ENCODE measurements around the gene SLC52A3. TPM values are rescaled to one million over a fixed set of nuclear protein-coding genes. Genes with fewer than 3 reads are reported as not detected.

SLC52A3 gene
- polyA plus RNA-seq, 1 donor (not counting 4 experiments of a cell fraction or from before 2014, with no cell fraction given), result 0.84 TPM

- H3K36me3 ChIP-seq (ENCODE audit: control insufficient read depth in 2 of 2, extremely low read depth in 1 of 2, insufficient read depth in 2 of 2, low read length in 2 of 2), result no peaks in the 10 kb centered on the region
- H3K27me3 ChIP-seq (ENCODE audit: control insufficient read depth, extremely low read depth, insufficient read depth, low read length), result peaks cover 4% of the 10 kb centered on the region
- DNase-seq (ENCODE audit: low read depth, low spot score), result no peak
- dilution Hi-C loops (cut with MboI; ENCODE audit: extremely low pct_ligation_motif_present, low sequenced_read_pairs), result no loop called here
- no peaks in the 10 kb centered on the region for H3K4me1 ChIP-seq (ENCODE audit: control insufficient read depth, extremely low read depth, insufficient read depth, low read length)
- H3K79me2 ChIP-seq (ENCODE audit: control insufficient read depth, insufficient read depth, low read length), result no peaks in the 10 kb centered on the region
- no peak for FAIRE-seq
- no peak overlapping the region for H3K4me3 ChIP-seq (ENCODE audit: control insufficient read depth in 2 of 3, extremely low read depth in 1 of 3, insufficient read depth in 2 of 3, low read depth in 1 of 3, low read length in 3 of 3)
- H3K9me3 ChIP-seq (ENCODE audit: control insufficient read depth, low read depth, low read length), result no peaks in the 10 kb centered on the region
- TF ChIP-seq CTCF (optimal IDR thresholded peaks at IDR 0.05 in 1 of 3, IDR thresholded peaks at IDR 0.05 in 1 of 3, conservative IDR thresholded peaks at IDR 0.05 in 1 of 3; ENCODE audit: extremely low read depth in 1 of 3, insufficient read depth in 2 of 3, low read length in 3 of 3), result no peak
- TF ChIP-seq EZH2 (IDR thresholded peaks at IDR 0.05; ENCODE audit: low read length), result no peak
- no peak overlapping the region for H3K9ac ChIP-seq (ENCODE audit: control insufficient read depth, extremely low read depth, insufficient read depth, low read length)
- H3K27ac ChIP-seq (ENCODE audit: control insufficient read depth, insufficient read depth, low read length), result no peak overlapping the region
- H4K20me1 ChIP-seq (ENCODE audit: control insufficient read depth, extremely low read depth, insufficient read depth, low read length), result no peaks in the 10 kb centered on the region
- H3K4me2 ChIP-seq (ENCODE audit: control insufficient read depth, extremely low read depth, insufficient read depth, low read depth, low read length), result no peak overlapping the region
- H2AFZ ChIP-seq (ENCODE audit: control insufficient read depth, low read length), result no peak overlapping the region
- H3K9me1 ChIP-seq (ENCODE audit: control insufficient read depth, extremely low read depth, insufficient read depth, low read length), result no peaks in the 10 kb centered on the region
Observed at GRCh38 chr20:753136-753535, 15.2 kb downstream of the SLC52A3 start.

DNA sequence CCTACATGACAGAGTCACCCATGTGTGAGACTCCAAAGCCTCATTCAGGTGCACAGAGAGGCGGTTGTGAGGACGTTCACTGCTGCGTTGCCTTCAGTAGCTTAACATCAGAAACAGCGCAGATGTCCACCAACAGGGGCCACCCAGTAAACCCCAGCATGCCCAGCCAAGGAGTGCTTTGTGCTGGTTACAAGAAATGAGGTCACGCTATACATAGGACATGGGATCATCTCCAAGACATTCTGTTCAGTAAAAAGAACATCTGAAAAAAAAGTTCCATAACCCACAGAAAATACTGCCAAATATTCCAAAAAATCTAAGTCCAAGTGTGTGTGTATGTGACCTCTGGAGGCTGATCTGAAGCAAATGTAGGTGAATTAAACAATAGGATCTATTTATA, 16.0 kb downstream of the SLC52A3 start:
- H3K27ac ChIP-seq (ENCODE audit: control insufficient read depth, insufficient read depth, low read length), result no peak overlapping the region

More for the DNA sequence above, 16.0 kb downstream of the SLC52A3 start:
- Histone ChIP-seq H3K9ac (ENCODE audit: control insufficient read depth, extremely low read depth, insufficient read depth, low read length) (no peak overlapping the region), H3K79me2 (ENCODE audit: control insufficient read depth, insufficient read depth, low read length) (no peaks in the 10 kb centered on the region), H3K27me3 (ENCODE audit: control insufficient read depth, extremely low read depth, insufficient read depth, low read length) (peaks cover 4% of the 10 kb centered on the region), H2AFZ (ENCODE audit: control insufficient read depth, low read length) (no peak overlapping the region), H3K4me1 (ENCODE audit: control insufficient read depth, extremely low read depth, insufficient read depth, low read length) (no peaks in the 10 kb centered on the region), H3K36me3 (ENCODE audit: control insufficient read depth in 2 of 2, extremely low read depth in 1 of 2, insufficient read depth in 2 of 2, low read length in 2 of 2) (no peaks in the 10 kb centered on the region), H3K4me3 (ENCODE audit: control insufficient read depth in 2 of 3, extremely low read depth in 1 of 3, insufficient read depth in 2 of 3, low read depth in 1 of 3, low read length in 3 of 3) (no peak overlapping the region), H3K9me3 (ENCODE audit: control insufficient read depth, low read depth, low read length) (no peaks in the 10 kb centered on the region), H3K9me1 (ENCODE audit: control insufficient read depth, extremely low read depth, insufficient read depth, low read length) (no peaks in the 10 kb centered on the region), H3K4me2 (ENCODE audit: control insufficient read depth, extremely low read depth, insufficient read depth, low read depth, low read length) (no peak overlapping the region), H4K20me1 (ENCODE audit: control insufficient read depth, extremely low read depth, insufficient read depth, low read length) (no peaks in the 10 kb centered on the region)
- FAIRE-seq (no peak), DNase-seq (ENCODE audit: low read depth, low spot score) (no peak)
- no peak for TF ChIP-seq CTCF (optimal IDR thresholded peaks at IDR 0.05 in 1 of 3, IDR thresholded peaks at IDR 0.05 in 1 of 3, conservative IDR thresholded peaks at IDR 0.05 in 1 of 3; ENCODE audit: extremely low read depth in 1 of 3, insufficient read depth in 2 of 3, low read length in 3 of 3)
- TF ChIP-seq EZH2 (IDR thresholded peaks at IDR 0.05; ENCODE audit: low read length), result no peak
- dilution Hi-C loops (cut with MboI; ENCODE audit: extremely low pct_ligation_motif_present, low sequenced_read_pairs), result no loop called here
